GM21723 (cell line): Measurements from ENCODE around the gene CENPO.
"Not testable (repeated sequence)": the region's sequence is repeated elsewhere in the genome, so short reads cannot be mapped to it uniquely, and the experiment has no call there.

ENCODE experiments used
- ATAC-seq: cut with Tn5 transposase; IDR thresholded peaks from one replicate; pipeline ENCODE4 v1.9.1; 2021; ENCODE audit warnings: mild to moderate bottlenecking, moderate library complexity; ENCODE audit not compliant: unreplicated experiment

The CENPO gene

GRCh38 chr2:24822049-24822706 is 29.0 kb downstream of the CENPO start:
- ATAC-seq = no peak

- no peak for ATAC-seq
Measured at GRCh38 chr2:24824071-24824588, 30.9 kb downstream of the CENPO start.

GRCh38 chr2:24824966-24825882 is 32.0 kb downstream of the CENPO start:
- ATAC-seq = no peak

GRCh38 chr2:24825883-24826772 is 32.9 kb downstream of the CENPO start:
- ATAC-seq = no peak

- no peak for ATAC-seq
Measured at GRCh38 chr2:24826773-24827145, 33.5 kb downstream of the CENPO start.

- ATAC-seq = peak; percentile 80
Measured at GRCh38 chr2:24827321-24828237, 34.4 kb downstream of the CENPO start.

GRCh38 chr2:24828238-24828996 is 35.2 kb downstream of the CENPO start:
- ATAC-seq = no peak

GRCh38 chr2:24830351-24830750 is 37.1 kb downstream of the CENPO start:
- no peak for ATAC-seq

GRCh38 chr2:24830786-24831185 is 37.6 kb downstream of the CENPO start:
- ATAC-seq = no peak

GRCh38 chr2:24831221-24832072 is 38.2 kb downstream of the CENPO start:
- ATAC-seq = no peak

GRCh38 chr2:24832073-24832461 is 38.8 kb downstream of the CENPO start:
- no peak for ATAC-seq

GRCh38 chr2:24832521-24832920 is 39.3 kb downstream of the CENPO start:
- no peak for ATAC-seq

GRCh38 chr2:24832931-24833701 is 39.9 kb downstream of the CENPO start:
- no peak for ATAC-seq

- no peak for ATAC-seq
Measured at GRCh38 chr2:24833821-24834732, 40.9 kb downstream of the CENPO start.

GRCh38 chr2:24834733-24835395 is 41.6 kb downstream of the CENPO start:
- ATAC-seq = no peak

GRCh38 chr2:24835411-24835810 is 42.2 kb downstream of the CENPO start:
- not testable (repeated sequence) for ATAC-seq
